T-helper 22 cell (primary cell): ENCODE results near the gene PTPN4.

Source experiments
- DNase-seq: peaks from one replicate; pipeline ENCODE4 v3.0.0-alpha.2; 2020; ENCODE audit warnings: low read depth

PTPN4 gene

DNA sequence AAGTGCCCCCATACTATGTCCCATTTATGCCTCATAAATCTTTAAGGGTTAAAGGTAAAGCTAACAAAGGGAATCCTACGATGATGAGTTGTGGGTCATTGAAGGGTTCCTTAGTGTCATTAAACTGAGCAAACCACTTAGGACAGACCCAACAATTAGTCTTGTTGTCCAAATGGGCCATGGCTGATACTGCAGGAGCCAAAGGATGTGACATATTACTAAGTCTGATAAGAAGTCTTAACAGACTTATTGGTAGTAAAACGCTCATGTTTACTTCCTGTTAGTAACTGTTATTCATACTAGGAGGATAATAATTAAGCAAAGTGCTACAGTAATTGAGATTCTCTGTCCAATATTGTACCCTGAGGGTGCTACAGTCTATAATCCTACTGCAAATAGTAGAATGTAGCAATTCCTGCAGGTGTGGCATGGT lies 96.8 kb downstream of the PTPN4 start:
- no peak for DNase-seq

DNA sequence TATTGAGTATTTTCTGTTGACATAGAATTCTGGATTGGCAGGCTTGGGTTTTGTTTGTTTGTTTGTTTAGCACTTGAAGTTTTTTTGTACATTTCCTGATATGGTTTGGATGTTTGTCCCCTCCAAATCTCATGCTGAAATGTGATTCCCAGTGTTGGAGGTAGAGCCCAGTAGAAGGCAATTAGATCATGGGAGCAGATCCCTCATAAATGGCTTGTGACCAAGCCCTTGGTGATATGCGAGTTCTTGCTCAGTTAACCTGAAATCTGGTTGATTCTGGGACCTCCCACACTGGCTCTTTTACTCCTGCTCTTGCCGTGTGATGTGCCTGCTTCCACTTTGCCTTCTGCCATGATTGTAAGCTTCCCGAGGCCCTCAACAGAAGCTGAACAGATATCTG lies 98.0 kb downstream of the PTPN4 start:
- no peak for DNase-seq

- DNase-seq = no peak
These were observed 99.8 kb downstream of the PTPN4 start for GRCh38 chr2:119859528-119859927.

GRCh38 chr2:119860924-119861323 lies 101.2 kb downstream of the PTPN4 start:
- DNase-seq = no peak

GRCh38 chr2:119862127-119862889 lies 102.6 kb downstream of the PTPN4 start:
- no peak for DNase-seq

- DNase-seq = no peak
These were observed 104.6 kb downstream of the PTPN4 start for GRCh38 chr2:119864318-119864717.

GRCh38 chr2:119871725-119872124 lies 112.0 kb downstream of the PTPN4 start:
- DNase-seq = no peak

GRCh38 chr2:119873350-119874315 lies 113.9 kb downstream of the PTPN4 start:
- no peak for DNase-seq

GRCh38 chr2:119879502-119879901 lies 119.8 kb downstream of the PTPN4 start:
- DNase-seq = no peak

DNA sequence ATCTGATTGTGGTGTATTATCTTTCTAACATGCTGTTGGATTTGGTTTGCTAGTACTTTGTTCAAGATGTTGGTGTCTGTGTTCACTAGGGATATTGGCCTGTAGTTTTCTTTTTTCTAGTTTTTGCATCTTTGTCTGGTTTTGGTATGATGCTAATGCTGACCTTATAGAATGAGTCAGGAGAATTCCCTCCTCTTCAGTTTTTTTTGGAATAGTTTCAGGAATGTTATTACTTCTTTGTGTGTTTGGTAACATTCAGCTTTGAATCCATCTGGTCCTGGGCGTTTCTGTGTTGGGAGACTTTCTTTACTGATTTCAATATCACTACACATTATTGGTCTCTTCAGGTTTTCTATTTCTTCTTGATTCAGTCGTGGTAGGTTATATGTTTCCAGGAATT lies 129.0 kb downstream of the PTPN4 start:
- DNase-seq = no peak

GRCh38 chr2:119897736-119898395 lies 138.1 kb downstream of the PTPN4 start:
- DNase-seq = no peak

DNA sequence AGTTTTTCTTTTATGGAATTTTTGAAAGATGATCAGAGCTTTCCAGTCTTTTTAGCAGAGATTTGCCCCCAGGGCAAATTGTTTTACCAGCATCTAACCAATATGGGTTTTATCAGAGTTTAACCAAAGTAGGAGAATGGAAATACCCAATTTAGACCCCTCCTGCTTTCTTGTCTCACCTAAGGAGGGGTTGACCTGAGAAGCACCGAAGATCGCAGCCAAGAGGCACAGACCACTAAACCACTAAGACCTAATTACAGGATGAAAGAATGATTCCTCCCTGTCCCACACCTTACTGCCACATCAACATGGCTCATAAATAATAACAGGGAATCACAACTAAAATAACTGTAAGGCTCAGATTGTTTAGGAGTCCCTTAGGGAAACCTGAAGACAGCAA lies 141.3 kb downstream of the PTPN4 start:
- no peak for DNase-seq

GRCh38 chr2:119910566-119910965 lies 150.8 kb downstream of the PTPN4 start:
- no peak for DNase-seq

- no peak for DNase-seq
These were observed 154.5 kb downstream of the PTPN4 start for GRCh38 chr2:119914266-119914665.

GRCh38 chr2:119921825-119922224 lies 162.1 kb downstream of the PTPN4 start:
- DNase-seq = no peak

DNA sequence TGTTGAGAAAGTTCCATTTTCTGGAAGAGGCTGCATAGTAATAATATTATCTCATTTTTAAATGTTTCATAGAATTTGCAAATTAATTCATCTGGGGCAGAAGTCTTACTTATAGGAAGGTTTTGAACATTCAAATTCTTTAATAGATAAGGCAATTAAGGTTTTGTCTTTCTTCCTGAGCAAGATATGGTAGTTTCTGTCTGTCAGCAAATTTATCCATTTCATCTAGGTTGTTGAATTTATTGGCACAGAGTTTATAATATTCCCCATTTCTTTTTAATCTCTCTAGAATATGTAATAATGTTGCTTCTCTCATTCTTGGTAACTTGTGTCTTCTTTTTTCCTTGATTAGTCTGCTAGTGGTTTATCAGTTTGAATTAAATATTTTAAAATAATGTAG lies 163.0 kb downstream of the PTPN4 start:
- DNase-seq = no peak

- DNase-seq = no peak
These were observed 169.8 kb downstream of the PTPN4 start for GRCh38 chr2:119929537-119929936.

DNA sequence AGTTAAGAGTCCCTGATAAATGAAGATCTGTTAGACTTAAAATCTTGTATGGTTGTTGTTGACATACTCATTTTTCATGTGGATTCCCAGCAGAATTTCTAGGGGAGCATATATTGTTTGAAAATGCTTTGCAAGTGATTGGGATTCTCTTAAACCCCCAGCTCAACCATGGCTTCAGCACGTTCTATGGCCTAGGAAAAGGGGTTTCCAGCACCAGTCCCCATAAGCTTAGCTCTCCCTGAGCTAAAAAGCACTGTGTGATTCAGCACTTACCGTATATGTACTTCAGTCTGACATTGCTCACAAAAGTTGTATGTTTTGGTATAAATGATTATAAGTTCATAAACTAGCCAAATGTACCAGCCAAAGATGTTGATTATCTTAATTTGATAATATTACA lies 173.1 kb downstream of the PTPN4 start:
- DNase-seq = no peak

GRCh38 chr2:119934319-119934718 lies 174.6 kb downstream of the PTPN4 start:
- DNase-seq = no peak

GRCh38 chr2:119937680-119938079 lies 178.0 kb downstream of the PTPN4 start:
- no peak for DNase-seq

DNA sequence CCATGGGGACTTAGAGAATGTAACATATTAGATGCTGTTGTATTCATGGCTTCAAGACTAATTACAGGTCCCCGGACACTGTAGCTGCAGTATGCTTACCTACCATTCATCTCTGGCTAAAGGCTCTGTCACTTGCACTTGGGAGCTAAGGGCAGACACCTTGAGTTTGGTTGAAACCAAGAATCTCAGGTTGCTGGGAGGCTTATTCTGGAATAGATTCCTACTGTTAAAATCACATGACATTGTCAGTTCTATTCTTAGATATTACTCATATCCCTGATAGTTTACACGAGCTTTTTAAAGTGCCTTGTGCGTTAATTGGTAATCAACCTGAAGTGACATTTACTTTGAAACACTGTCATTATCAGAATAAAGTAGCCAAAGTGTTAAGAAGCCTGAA lies 180.2 kb downstream of the PTPN4 start:
- no peak for DNase-seq

DNA sequence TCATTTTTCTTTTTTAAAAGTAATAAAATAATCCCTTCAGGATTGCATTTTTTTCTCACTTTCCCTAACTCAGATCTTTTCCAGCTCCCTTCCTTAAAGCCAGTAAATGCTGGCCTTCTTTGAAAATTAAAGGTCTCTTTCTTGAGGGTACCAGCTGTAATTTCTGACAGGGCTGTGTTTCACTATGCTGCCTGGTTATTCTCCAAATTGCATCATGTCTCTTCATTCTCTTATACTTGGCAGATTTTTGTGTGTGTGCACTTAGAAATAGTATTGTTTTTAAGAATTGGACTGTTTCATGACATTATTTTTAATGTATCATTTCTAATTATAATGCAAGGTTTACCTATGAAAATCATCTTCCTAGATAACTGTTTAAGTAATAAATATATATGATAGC lies 181.1 kb downstream of the PTPN4 start:
- no peak for DNase-seq

DNA sequence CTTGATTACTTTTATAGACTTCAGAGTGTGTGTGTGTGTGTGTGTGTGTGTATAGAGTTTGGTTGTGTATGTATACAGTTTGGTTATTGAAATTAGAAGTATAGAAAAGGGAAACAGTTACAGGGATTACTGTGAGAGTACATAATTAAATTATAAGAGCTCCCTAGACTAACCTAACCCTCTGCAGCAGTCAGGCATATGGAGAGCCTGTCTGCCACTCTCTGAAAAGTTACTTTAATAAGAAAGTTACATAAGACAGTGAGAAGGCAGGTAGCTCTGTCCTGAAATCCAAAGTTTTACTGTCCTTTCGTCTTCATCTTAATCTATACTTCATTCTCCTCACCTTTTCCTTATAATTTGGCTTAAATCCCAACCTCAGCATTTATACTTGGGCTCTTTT lies 181.7 kb downstream of the PTPN4 start:
- no peak for DNase-seq
